ENCODE data around the gene TBXAS1.
A peak's percentile ranks its signal among the peaks of the same experiment; 100 is the strongest.
"Not testable (repeated sequence)": the region's sequence is repeated elsewhere in the genome, so short reads cannot be mapped to it uniquely, and the experiment has no call there.

The TBXAS1 gene

DNA sequence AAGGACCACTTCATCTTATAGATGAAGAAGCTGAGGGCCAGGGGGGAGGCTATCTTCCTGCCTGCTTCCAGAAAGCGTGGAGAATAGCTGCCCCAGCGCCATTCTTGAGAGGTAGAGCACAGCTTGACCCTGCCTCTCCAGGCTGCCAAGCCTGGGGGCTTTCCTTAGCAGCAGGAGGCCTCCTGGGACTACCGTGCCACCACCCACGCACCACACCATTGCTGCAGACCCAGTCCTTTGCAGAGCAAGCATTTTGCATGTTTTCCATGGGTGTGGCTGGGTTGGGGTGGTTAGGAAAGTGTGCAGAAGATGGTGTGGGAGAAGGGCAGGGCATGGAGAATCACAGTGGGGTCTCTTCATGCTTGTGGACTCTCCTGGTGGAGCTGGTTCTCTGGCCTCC is 64.9 kb downstream of the TBXAS1 start:
- DNase-seq: no peak

DNA sequence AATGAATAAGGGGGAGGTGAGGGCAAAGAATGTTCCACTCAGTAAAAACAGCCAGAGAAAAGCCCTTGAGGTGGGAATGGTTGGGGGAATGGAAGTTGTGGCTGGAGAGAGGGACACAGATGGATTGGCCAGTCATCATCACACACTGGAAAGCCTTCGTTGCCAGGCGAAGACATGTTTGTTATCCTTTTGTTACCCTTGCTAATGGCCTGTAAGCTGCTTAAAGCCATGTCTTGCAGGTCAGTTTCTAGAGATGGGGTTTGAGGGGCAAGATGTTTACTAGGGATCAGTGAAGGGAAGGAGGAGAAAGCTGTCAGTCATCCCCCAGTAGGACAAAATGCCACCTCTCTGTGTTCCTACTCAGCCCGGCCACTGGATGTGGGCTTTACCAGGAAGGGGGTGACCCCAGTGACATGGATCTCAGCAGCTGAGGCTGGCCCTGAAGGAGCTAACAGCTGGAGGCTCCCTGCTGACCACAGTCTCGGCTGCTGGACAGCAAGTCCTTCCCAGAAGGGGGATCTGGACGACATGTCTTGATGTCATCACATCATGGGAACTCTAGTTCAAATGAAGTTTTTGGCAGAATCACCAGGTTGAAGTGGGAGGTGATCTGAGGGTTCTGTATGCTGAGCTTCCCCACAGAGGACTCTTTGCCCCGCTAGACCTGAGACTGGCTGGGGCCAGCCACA is 66.2 kb downstream of the TBXAS1 start:
- no peak for DNase-seq

DNA sequence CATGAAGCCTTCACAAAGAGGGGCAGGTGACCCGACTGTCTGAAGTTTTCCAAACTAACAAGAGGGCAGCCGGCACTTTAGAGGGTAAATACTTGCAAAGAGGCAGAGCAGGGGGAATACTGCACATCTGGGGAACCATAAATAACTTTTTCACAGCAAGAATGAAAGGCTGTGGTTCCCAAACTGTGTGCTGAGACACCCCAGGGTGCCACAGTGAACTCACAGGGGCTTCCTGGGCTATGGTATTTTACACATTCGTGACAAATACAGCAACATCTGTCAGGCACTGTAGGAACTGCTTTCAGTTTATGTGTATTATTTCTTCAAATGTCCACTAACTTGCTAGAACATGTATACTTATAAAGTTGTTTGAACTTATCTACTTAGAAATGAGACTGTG is 67.2 kb downstream of the TBXAS1 start:
- DNase-seq: no peak

DNA sequence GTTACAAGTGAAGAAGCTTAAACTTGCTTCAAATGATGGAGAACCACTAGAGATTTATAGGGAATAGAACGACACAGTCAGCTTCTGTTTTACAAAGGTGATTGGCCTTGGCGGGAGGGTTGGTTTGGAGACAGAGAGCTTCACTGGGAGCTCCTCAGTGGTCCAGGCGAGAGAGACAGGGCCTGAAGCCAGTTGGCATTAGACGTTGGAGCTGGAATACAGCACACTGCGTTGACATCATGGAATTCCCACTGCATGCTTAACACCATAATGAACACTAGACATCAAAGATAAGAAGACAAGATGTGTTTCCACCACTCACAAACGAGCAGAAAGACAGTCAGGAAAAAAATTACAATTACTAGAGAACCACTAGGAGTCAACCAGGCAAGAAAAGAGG is 67.8 kb downstream of the TBXAS1 start:
- no peak for DNase-seq

DNA sequence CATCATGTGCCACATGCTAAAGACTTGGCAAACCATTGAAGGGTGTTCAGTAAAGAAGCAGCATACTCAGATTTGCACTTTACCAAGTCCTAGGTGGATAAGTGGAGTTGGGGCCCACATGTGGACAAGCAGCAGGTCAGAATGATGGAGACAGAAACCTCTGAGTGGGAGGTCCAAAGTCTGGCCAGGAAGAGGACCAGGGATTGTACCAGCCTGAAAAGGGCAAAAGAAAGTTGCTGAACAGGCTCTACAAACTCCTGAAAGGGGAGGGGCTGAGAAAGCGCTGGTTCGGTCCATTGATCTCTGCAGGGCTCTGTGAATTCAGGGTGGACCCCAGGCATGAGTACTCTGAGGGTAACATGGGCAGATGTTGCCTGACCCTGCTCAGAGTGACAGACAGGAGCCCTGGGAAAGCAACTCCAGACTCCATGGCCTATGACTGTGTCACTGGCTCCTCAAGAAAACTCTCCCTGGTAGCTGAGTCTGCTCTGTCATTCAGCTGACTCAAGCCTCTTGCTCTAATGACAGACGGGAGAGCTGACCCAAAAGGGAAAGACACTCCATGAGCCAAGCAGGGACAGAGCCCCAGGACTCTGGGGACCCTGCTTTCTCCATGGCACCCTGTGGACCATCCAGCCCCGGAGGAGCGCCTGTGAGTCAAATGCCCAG is 68.5 kb downstream of the TBXAS1 start:
- no peak for DNase-seq

DNA sequence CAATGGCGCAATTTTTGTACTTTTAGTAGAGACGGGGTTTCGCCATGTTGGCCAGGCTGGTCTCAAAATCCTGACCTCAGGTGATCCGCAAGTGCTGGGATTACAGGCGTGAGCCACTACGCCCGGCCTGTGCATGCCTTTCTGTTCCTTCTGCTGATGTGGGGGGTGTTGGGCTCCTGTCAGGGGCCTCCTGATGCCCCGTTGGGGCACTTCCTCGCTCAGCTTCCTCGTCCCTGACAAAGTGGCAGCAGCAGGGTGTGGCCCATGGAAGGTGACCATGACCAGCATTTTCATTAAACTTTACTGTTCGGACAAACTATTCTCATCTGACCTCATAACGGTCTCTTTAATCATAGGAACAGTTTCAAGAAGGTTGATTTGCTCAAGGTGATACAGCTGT is 69.4 kb downstream of the TBXAS1 start:
- no peak for DNase-seq

DNA sequence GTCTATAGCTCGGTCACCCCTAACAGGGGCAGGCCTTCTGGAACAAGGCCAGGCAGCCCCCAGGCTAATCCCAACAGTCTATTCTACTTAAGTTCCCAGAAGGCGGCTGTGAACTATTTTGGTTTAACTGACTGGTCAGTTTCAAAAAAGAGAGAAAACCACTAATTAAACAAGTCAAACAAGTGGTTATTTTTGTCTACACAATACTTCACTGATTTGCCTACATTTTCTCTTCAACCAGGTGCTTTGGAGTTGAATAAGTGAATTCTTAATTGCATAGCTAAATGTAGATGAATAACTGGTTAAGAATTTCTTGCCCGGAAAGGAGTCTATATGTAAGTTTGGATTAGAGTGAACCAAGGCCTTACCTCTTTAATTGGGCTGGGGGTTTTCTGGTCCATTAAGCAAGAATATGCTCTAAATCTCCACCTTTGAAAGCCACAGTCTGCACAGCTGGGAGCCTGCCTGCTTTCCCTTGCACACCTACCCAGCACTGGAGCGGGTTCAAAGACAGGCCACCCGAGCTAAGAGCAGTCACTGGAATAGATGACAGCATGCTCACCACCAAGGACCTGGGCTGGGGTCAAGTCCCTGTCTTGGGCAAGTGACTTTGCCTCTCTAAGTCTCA is 70.4 kb downstream of the TBXAS1 start:
- DNase-seq: peak; percentile 59

DNA sequence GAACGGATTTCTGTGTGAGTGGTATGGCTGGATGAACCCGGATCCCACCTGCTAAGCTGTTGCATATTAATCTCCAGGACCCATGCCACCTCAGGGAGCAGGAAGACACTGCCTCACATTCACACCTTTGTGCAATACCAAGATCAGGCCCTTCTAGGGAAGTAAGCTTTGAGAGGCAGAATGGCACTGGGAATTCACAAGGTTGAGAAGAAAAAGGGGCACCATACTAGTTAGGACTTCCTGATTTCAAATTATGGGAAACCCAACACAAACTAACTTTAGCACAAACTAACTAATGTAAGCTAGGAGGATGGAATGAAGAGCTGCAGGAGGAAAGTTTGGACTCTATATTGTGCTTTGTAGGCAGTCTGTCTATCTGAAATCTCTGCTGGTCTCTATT is 71.3 kb downstream of the TBXAS1 start:
- DNase-seq: no peak

DNA sequence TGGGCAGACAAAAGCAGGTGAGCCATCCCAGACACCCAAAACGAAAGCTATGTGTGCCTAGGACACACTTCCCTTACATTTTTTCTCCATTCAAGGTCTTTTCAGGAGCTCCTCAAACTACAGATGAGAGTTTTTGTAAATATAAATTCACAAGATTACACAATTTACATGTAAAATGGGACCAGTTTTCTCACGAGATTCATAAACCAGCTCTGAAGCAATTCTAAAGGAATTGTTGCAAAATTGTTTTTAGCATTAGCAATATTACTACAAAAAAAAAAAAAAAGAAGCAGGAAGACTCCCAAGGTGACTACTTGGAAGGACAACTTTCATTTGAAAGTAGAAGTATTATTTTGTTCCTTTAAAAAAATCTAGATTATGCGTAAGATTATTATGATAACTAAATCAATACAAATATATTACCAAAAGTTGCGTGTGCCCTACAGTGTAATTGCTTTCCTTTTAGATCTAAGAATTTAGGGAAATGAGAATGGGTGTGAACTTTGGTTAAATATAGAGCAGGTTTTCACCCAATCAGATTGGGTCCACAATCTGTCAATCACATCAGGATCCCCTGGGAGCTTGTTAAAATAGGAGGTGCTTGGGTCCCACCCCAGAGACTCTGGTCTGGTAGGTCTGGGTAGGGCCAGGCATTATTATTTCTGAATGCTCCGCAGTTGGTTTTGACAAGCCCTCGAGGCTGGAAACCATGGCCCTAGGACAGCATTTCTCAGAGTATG is 72.2 kb downstream of the TBXAS1 start:
- no peak for DNase-seq

DNA sequence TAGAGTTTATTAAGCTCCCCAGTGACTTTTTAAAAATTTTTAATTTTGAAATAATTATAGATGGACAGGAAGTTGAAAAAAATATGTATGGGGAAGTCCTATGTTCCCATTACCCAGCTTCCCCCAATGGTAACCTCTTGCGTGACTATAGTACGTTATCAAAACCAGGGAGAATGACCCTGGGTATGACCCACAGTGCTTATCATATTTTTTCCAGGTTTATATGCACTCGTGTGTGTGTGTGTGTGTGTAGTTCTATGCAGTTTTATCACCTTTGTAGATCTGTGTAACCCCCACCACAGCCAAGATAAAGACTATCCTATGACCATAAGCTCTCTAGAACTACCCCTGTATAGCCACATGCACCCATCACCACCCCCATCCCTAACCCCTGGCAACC is 72.8 kb downstream of the TBXAS1 start:
- DNase-seq: no peak

DNA sequence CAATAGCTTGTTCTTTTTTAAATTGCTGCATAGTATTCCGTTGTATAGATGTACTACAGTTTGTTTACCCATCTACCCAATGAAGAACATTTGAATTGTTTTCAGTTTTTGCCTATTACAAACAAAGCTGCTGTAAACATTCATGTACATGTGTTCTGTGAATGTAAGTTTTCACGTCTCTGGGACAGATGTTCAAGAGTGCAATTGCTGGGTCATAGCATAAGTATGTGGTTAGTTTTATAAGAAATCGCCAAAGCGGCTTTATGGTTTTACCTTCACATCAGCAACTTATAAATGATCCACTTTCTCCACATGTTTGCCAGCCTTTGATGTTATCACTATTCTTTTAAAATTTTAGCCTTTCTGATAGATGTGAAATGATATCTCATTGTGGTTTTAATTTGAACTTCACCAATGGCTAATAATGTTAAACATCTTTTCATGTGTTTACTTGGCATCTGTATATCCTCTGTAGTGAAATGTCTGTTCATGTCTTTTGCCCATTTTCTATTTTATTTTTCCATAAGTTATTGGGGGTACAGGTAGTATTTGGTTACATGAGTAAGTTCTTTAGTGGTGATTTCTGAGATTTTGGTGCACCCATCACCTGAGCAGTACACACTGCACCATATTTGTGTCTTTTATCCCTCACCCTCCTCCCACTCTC is 73.5 kb downstream of the TBXAS1 start:
- no peak for DNase-seq

DNA sequence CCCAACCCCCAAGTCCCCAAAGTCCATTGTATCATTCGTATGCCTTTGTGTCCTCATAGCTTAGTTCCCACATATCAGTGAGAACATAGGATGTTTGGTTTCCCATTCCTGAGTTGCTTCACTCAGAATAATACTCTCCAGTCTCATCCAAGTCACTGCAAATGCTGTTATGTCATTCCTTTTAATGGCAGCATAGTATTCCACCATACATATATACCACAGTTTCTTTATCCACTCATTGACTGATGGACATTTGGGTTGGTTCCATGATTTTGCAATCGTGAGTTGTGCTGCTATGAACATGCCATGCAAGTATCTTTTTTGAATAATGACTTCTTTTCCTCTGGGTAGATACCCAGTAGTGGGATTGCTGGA is 74.0 kb downstream of the TBXAS1 start:
- DNase-seq: not testable (repeated sequence)

DNA sequence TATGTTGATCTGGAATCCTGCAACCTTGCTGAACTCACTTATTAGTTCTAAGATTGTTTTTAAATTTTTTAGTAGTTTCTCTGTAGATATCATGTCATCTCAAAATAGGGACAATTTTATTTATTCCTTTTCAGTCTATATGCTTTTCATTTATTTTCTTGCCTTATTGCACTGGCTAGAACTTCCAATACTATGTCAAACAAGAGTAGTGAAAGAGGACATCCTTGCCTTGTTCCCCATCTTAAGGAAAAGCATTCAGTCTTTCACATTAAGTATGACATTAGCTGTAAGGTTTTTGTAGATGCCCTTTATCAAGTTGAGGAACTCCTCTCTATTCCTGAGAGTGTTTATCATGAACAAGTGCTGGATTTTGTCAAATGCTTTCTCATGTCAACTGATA is 77.8 kb downstream of the TBXAS1 start:
- no peak for DNase-seq

DNA sequence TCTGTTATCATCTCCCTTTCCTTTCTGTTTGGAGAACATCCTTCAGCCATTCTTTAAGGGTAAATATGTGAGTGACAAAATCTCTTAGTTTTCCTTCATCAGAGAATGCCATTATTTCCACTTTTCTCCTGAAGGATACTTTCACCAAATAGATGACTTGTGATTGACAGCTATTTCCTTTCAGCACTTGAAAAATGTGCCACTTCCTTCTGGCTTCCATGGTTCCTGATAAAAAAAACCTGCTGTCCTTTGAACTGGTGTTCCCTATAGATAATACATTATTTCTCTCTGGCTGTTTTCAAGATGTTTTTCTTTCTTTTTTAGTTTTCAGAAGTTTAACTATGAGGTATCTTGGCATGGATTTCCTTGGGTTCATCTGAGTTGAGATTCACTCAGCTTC is 79.7 kb downstream of the TBXAS1 start:
- DNase-seq: no peak

DNA sequence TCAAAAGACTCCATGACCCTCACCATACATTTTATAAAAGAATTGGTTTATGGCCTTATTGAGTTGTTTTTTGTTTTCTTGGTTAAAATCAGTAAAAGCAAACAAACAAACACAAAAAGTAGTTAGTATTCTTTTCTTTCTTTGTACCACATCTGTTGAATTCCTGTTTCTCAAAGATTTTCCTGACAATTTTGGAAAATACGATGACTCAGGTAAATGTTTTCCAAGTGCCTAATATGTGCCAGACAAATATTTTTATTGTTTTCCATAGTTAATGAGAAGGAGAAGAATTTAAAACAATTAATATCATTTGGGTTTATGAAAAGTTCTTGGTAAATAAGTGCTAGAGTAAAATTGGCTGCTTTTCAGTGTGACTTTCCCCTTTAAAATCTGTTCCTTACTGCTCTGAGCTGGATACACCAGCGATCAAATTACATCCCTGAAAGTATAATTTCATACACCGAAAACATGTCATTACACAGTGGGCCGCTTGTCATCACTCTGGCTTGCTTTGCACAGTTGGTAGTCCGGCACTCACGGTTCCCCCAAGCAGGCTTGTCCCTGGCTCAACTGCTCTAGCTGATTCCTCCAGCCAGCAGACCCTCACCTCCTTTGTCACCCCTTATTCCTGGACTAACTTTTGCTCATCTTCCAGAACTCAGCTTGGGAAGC is 80.5 kb downstream of the TBXAS1 start:
- DNase-seq: no peak

DNA sequence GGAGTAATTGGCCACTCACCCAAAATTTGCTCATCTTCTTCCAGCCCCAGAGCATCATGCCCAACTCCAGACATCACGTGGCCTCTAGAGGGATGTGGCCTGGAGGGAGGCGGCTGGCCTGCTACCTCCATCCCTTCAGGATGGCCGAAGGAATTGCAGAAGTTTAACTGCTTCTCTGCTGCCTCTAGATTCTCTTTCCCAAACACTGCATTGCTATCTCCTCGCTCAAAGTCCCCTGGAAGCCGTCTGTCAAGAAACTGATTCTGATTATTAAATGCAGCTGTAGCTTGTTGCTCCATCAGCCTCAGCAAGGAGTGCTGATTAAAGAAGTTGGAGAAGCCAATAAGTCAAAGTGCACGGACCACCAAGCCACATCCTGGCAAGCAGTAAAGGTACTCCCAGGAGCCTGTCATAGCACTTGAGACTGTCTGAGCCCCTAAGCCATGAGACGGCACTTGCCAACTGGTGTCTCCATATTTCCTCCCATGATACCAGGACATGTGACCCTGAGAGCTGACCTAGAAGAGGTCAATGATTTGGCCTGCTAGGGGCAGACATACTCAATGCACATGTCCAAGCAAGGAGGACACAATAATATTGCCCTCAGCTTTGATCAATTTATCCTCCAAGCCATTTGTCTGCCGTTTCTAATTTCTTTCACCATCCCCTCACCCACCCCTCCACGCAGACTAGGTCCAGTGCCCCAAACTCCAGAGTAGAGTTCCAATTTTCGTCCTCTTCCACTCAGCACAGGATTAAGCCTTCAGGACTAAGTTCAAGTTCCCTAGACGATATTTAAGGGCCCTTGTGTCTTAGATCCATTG is 84.2 kb downstream of the TBXAS1 start:
- DNase-seq: no peak

DNA sequence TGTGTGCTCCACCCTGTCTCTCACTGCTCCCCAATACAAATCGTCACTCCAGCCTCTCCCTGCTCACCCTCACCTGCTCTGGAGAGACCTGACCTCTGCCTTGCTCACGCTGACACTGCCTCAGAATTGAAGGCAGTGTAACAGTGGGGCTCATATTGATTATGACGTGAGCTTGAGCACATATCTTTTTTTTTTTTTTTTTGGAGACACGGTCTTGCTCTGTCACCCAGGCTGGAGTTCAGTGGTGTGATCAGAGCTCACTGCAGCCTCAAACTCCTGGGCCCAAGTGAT is 84.7 kb downstream of the TBXAS1 start:
- DNase-seq: no peak

DNA sequence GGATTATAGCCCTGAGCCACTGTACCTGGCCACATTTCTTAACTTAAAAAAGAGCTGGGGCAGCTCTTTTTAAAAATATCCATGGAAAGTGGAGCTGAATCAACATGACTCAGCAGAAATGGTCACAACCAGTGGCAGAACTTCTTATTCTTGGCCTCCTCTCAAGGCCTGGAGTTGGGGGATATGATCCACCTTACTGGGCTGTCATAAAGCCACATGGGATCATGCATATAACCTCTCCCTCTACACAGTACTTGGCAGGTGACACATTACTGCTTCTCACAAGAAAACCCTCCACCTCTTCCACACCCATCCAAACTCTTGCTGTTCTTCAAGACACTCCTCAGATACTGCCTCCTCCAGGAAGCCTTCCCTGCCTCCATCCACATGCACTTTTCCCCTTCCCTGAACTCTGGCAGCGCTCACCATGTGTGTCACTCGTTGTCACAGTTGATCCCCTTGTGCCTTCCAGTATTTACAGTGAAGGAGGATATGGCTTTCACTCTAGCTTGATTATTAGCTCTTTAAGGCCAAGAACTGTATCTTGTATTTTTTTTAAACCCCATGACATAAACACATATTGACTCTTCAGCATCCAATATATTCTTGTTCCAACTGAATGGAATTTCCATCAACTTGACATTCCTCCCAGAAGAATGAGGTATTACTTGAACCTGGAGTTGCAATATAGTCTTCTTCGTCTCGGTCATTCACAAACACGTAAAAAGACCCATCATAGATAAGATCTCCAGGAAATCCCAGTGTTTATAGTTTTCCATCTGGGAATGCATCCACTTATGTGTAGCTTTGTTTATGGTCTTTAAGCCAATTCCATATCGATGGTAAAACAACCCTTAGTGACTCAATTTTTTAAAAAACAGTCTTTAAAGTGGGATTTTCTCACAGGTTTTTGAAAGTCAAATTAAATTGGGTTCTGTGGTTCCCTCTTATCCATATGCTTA is 85.5 kb downstream of the TBXAS1 start:
- DNase-seq: no peak

DNA sequence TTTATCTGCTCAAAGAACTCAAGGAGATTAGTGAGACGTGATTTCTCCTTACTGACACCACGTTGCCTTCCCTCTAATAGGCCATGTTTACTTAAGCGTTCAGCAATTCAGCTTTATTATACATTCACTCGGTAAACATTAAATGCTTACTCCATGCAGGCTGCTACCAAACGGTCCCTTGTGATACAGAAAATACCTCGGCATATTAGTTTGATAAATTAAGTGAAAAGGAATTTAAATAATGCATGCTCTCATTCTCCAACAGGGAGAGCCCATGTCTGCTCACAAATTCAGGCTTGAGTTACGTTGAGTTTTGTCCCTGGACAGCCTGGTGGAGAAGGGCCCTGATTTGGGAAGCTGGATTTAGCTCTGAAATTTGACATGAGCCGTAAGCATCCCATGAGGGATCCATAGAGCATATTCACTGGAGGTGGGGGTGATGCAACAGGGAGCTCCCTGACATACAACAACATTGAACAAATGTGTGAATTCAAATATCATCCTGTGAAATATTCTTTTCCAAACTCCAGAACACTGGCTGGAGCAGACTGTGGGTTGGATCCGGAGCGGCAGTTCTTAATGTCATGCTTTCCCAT is 86.3 kb downstream of the TBXAS1 start:
- DNase-seq: no peak

Measured in eye (tissue), 1 donor.